Body of pancreas (tissue), 4 donors: ENCODE results near the gene RGS6. TPM values are rescaled to one million over a fixed set of nuclear protein-coding genes. Genes with fewer than 3 reads are reported as not detected.

Experiments used
- ATAC-seq: fragments of 150-250 bp; one replicate; pipeline ENCODE4 v1.9.1; 2016
- DNase-seq, 4 donors: peaks; one replicate each; pipeline ENCODE4 v3.0.0-alpha.2; 2019
- H3K27ac ChIP-seq, 4 donors: fragments of 200-600 bp; sonication (generic); 1 replicate in 3 of 4; 2 replicates in 1 of 4; pipeline versions ENCODE4 v1.5.1 to v1.6.1; 2016 to 2019; ENCODE audit warnings: mild to moderate bottlenecking in 1 of 4, mixed read lengths in 1 of 4, moderate library complexity in 1 of 4
- H3K27me3 ChIP-seq, 2 donors: fragments of 200-600 bp; sonication (generic); one replicate each; pipeline ENCODE4 v1.6.0; 2016; ENCODE audit warnings: mild to moderate bottlenecking in 1 of 2
- H3K36me3 ChIP-seq, 2 donors: fragments of 200-600 bp; sonication (generic); replicated peaks in 1 of 2; 2 replicates each; pipeline ENCODE4 v1.5.1; 2016; ENCODE audit warnings: low read depth in 2 of 2; ENCODE audit not compliant: insufficient read depth in 1 of 2
- H3K4me1 ChIP-seq: fragments of 200-600 bp; sonication (generic); one replicate; pipeline ENCODE4 v1.6.0; 2016
- H3K4me3 ChIP-seq, 2 donors: fragments of 200-600 bp; sonication (generic); 1 replicate in 1 of 2; 2 replicates in 1 of 2; pipeline ENCODE4 v1.5.1; 2016 to 2019
- H3K9me3 ChIP-seq, 3 donors: fragments of 200-600 bp; sonication (generic); 1 replicate in 2 of 3; 2 replicates in 1 of 3; pipeline ENCODE4 v1.5.1; 2016
- POLR2A ChIP-seq, 3 donors: fragments of 450-650 bp; IDR thresholded peaks; one replicate each; pipeline ENCODE4 v1.6.1; 2016; ENCODE audit warnings: antibody characterized with exemption in 3 of 3, mild to moderate bottlenecking in 2 of 3
- WGBS, 2 donors: methylation state at CpG; one replicate each; pipeline ENCODE4 v1.1.5; 2017; 5-methylcytosine and 5-hydroxymethylcytosine counted together
- intact Hi-C: fragments of 100-400 bp; cut with DNase I; formaldehyde crosslinking; loops from one replicate; pipeline ENCODE4 v1.15.1; 2023
- total RNA-seq, 2 donors: library from RNA; depleted of rRNA; stranded (reverse); fragments of >200 nt; gene quantifications; one replicate each; pipeline ENCODE4 v1.1.0, GENCODE V29; 2016
- TF ChIP-seq, protein P1 (sequence below), 7 experiments: fragments of 450-650 bp in 4 of 7; fragments of 200-600 bp in 3 of 7; sonication (generic) in 3 of 7; IDR thresholded peaks; one replicate each; pipeline ENCODE4 v1.5.1; 2016 to 2019; ENCODE audit warnings: antibody characterized with exemption in 7 of 7

RGS6 gene
- total RNA-seq, 2 donors from 2014 or later, result 0.26 to 1.3 TPM

DNA sequence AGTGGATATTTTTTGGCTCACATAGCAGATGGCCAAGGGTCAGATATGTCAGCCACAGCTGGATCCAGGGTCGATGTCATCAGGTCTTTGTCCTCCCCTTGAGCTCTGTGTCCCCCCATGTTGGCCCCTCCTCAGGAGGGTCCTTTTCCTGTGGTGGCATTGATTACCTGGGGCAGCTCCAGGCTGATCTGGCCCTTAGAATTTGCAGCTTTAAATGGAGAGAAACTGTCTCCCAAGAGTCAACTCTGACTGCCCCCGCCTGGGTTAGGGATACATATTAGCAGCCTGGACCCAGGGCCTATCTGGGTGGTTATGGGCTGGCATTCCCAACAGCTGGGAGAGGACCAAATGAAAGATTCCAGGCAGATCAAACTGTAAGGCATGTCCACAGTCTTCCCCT lies 330.5 kb downstream of the RGS6 start:
- ATAC-seq, result no peak
- no peaks in the 10 kb centered on the region for H3K4me1 ChIP-seq
- no peaks in the 10 kb centered on the region for H3K9me3 ChIP-seq
- TF ChIP-seq, protein P1, sequence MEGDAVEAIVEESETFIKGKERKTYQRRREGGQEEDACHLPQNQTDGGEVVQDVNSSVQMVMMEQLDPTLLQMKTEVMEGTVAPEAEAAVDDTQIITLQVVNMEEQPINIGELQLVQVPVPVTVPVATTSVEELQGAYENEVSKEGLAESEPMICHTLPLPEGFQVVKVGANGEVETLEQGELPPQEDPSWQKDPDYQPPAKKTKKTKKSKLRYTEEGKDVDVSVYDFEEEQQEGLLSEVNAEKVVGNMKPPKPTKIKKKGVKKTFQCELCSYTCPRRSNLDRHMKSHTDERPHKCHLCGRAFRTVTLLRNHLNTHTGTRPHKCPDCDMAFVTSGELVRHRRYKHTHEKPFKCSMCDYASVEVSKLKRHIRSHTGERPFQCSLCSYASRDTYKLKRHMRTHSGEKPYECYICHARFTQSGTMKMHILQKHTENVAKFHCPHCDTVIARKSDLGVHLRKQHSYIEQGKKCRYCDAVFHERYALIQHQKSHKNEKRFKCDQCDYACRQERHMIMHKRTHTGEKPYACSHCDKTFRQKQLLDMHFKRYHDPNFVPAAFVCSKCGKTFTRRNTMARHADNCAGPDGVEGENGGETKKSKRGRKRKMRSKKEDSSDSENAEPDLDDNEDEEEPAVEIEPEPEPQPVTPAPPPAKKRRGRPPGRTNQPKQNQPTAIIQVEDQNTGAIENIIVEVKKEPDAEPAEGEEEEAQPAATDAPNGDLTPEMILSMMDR (IDR thresholded peaks at IDR 0.05), result no peak
- no peak for TF ChIP-seq POLR2A (IDR thresholded peaks at IDR 0.05)
- no peaks in the 10 kb centered on the region for H3K27me3 ChIP-seq
- intact Hi-C loops, result no loop called here
- no peaks in the 10 kb centered on the region for H3K36me3 ChIP-seq
- H3K4me3 ChIP-seq, result no peak overlapping the region
- no peak for DNase-seq
- WGBS, 2 donors, result 87 to 89% methylated on average over 2 of the region's 2 CpGs
- H3K27ac ChIP-seq, result no peak overlapping the region

DNA sequence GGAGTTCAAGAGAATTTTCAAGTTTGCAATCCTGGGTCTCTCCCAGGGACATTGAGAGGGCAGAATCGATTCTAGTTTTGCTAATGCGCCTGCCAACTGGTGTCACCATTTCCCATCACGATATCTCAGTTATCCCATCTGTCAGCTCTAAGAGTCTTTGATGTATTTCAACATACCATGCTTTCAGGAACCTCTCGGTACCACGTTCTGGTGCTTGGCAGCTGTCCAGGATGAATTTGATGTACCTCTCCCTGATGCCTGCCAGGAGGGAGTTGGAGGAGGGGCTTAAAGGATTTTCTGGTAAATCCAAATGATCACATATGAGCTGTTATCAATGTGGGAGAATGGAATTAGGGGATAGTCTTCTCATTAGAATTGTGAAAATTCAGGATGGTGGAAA lies 332.5 kb downstream of the RGS6 start:
- no peaks in the 10 kb centered on the region for H3K36me3 ChIP-seq
- H3K4me3 ChIP-seq, result no peak overlapping the region
- H3K9me3 ChIP-seq, result no peaks in the 10 kb centered on the region
- 46 to 57% methylated on average over 5 of the region's 5 CpGs for WGBS, 2 donors
- TF ChIP-seq POLR2A (IDR thresholded peaks at IDR 0.05), result no peak
- TF ChIP-seq, protein P1 (IDR thresholded peaks at IDR 0.05), result no peak
- intact Hi-C loops, result no loop called here
- no peak overlapping the region for H3K27ac ChIP-seq
- H3K4me1 ChIP-seq, result no peaks in the 10 kb centered on the region
- ATAC-seq (no peak), DNase-seq (no peak)
- H3K27me3 ChIP-seq, result no peaks in the 10 kb centered on the region

DNA sequence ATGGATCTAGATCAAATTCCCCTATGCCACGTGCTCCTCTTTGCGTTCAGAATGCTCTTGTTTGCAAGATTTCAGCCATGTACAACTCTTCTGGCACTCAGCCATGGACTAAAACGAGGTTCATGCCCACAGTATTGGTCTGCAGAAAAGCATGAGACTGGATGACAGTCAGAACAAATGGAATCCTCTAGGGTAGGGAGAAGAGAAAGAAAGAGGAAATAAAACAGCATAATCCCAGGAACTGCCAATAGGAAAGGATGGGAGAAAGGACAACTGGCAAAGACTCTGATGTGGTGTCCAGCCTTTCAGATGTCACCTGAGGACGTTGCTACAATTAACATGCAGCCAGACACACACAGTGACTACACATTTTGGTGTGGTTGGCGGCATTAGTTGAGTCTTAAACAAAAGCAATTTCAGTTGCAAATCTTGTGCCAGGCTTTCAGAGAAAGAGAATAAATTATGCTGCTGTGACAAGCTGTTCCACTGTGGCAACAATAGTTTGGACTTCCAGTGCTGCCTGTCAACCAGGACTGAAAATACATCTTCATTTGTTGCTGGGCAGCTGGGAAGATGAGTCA lies 338.0 kb downstream of the RGS6 start:
- no peaks in the 10 kb centered on the region for H3K4me1 ChIP-seq
- ATAC-seq (no peak), DNase-seq (no peak)
- no peaks in the 10 kb centered on the region for H3K27me3 ChIP-seq
- intact Hi-C loops, result no loop called here
- no peaks in the 10 kb centered on the region for H3K9me3 ChIP-seq
- 40 to 44% methylated on average over 5 of the region's 5 CpGs for WGBS, 2 donors
- no peaks in the 10 kb centered on the region for H3K36me3 ChIP-seq
- no peak overlapping the region for H3K27ac ChIP-seq
- H3K4me3 ChIP-seq, result no peak overlapping the region
- TF ChIP-seq, protein P1 (IDR thresholded peaks at IDR 0.05), result no peak
- TF ChIP-seq POLR2A (IDR thresholded peaks at IDR 0.05), result no peak

DNA sequence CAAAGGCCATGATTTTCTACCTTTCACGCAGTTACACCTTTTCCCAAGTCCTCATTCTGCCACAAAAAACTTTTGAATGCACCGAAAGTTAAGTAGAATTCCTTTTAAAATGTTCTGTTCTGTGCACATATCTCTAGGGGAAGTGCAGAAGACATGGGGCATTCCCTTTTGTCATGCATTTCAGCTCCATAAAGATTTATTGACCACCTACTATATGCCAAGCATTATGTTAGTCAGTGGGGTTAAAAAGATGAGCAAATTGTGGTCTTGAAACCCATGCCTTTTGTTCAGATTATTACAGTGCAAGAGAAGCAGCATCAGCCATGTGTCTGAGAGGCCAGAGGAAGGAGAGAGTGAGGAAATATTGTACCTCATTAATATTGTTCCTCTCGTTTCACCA lies 338.5 kb downstream of the RGS6 start:
- DNase-seq, result no peak
- no peaks in the 10 kb centered on the region for H3K4me1 ChIP-seq
- H3K4me3 ChIP-seq, result no peak overlapping the region
- H3K27ac ChIP-seq, result no peak overlapping the region
- H3K27me3 ChIP-seq, result no peaks in the 10 kb centered on the region
- H3K9me3 ChIP-seq, result no peaks in the 10 kb centered on the region
- TF ChIP-seq, protein P1 (IDR thresholded peaks at IDR 0.05), result no peak
- no peak for ATAC-seq
- intact Hi-C loops, result no loop called here
- 69 to 77% methylated on average over 3 of the region's 3 CpGs for WGBS, 2 donors
- no peaks in the 10 kb centered on the region for H3K36me3 ChIP-seq

DNA sequence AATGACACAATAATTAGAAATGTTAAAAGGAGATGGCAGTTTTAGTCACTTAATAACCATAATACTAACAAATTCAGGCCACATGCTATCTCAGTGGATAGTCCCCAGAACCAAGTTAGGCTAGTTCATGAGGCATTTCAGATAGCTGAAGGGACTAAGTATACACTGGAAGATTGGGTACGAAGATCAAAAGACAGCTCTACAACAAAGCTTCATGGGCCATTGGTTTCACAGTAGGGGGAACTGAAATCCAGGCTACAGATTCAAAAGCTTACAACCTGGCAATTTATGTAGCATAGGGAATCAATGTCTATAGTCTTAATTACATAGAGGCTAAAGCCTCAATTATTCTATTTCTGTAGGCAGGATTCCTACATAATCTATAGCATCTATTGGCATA lies 343.0 kb downstream of the RGS6 start:
- TF ChIP-seq, protein P1 (IDR thresholded peaks at IDR 0.05), result no peak
- no peak for TF ChIP-seq POLR2A (IDR thresholded peaks at IDR 0.05)
- H3K9me3 ChIP-seq, result no peaks in the 10 kb centered on the region
- DNase-seq, result no peak
- 54 to 55% methylated on average over 1 of the region's 1 CpG for WGBS, 2 donors
- no peak for ATAC-seq
- no peak overlapping the region for H3K4me3 ChIP-seq
- H3K27ac ChIP-seq, result no peak overlapping the region
- H3K36me3 ChIP-seq, result no peaks in the 10 kb centered on the region
- H3K27me3 ChIP-seq, result no peaks in the 10 kb centered on the region
- intact Hi-C loops, result no loop called here
- H3K4me1 ChIP-seq, result no peaks in the 10 kb centered on the region
